Activated CD4-positive, alpha-beta T cell treated with anti-CD3 and anti-CD28 coated beads for 24 hours (primary cell): ENCODE data around the gene ARHGEF18.

Experiments
- DNase-seq, 2 donors: peaks; one replicate each; pipeline ENCODE4 v3.0.0-alpha.2; 2020; ENCODE audit warnings: low read depth in 2 of 2

Gene ARHGEF18

GRCh38 chr19:7383284-7383683 lies 34.5 kb downstream of the ARHGEF18 start:
- DNase-seq = no peak

GRCh38 chr19:7385062-7385461 lies 36.3 kb downstream of the ARHGEF18 start:
- no peak for DNase-seq

- DNase-seq = no peak
Measured at GRCh38 chr19:7386308-7386707, 37.6 kb downstream of the ARHGEF18 start.

GRCh38 chr19:7386769-7387168 lies 38.0 kb downstream of the ARHGEF18 start:
- DNase-seq = no peak

- DNase-seq = no peak
Measured at GRCh38 chr19:7391218-7391670, 42.5 kb downstream of the ARHGEF18 start.

GRCh38 chr19:7393459-7393858 lies 44.7 kb downstream of the ARHGEF18 start:
- DNase-seq = no peak

- DNase-seq = no peak
Measured at GRCh38 chr19:7393939-7394730, 45.4 kb downstream of the ARHGEF18 start.

- peak; percentile 78 to 85 for DNase-seq
Measured at GRCh38 chr19:7394731-7395359, 46.1 kb downstream of the ARHGEF18 start.

GRCh38 chr19:7395360-7396066 lies 46.8 kb downstream of the ARHGEF18 start:
- no peak for DNase-seq

- no peak for DNase-seq
Measured at GRCh38 chr19:7397687-7398086, 49.0 kb downstream of the ARHGEF18 start.
